ENCODE measurements around the gene SIM1. TPM values are rescaled to one million over a fixed set of nuclear protein-coding genes. Genes with fewer than 3 reads are reported as not detected.

Gene SIM1
- total and polyA plus RNA-seq, 4 donors, result under 0.01 TPM; not detected in 3

DNA sequence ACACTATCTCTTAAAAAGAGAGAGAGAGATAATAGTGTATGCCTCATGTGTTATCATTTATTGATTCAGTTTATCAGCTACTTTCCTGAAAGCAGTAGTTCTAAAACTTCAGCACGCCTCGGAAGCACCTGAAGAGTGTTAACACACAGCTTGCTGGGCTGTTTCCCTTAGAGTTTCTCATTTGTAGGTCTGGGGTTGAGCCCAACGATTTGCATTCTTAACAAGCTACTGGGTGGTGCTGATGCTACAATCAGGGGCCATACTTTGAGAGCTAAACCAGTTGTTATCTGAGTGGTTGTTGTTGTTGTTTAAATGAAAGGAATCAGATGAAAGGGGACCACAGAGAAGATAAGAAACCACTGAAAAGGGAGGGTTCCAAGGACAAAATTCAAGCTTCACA lies 32.6 kb downstream of the SIM1 start:
- no peak overlapping the region for H3K27ac ChIP-seq (ENCODE audit: low read depth in 1 of 2, low read length in 2 of 2)
- H3K36me3 ChIP-seq (ENCODE audit: control insufficient read depth in 4 of 4, insufficient read depth in 3 of 4, low read depth in 1 of 4, low read length in 3 of 4), result no peaks in the 10 kb centered on the region
- 52% methylated on average over 3 of the region's 3 CpGs for WGBS
- no peak overlapping the region for H3K9ac ChIP-seq (ENCODE audit: low read depth in 1 of 2, low read length in 2 of 2)
- no peaks in the 10 kb centered on the region for H3K9me3 ChIP-seq (ENCODE audit: control insufficient read depth in 4 of 4, low read length in 3 of 4)
- no peaks in the 10 kb centered on the region for H3K27me3 ChIP-seq (ENCODE audit: control insufficient read depth in 4 of 4, insufficient read depth in 4 of 4, low read length in 3 of 4)
- no peak overlapping the region for H3K4me3 ChIP-seq (ENCODE audit: low read depth in 1 of 3, low read length in 3 of 3)
- no peaks in the 10 kb centered on the region for H3K4me1 ChIP-seq (ENCODE audit: control insufficient read depth in 4 of 4, insufficient read depth in 4 of 4, low read length in 3 of 4)
- TF ChIP-seq TAF1 (conservative IDR thresholded peaks at IDR 0.05) (no peak), SP1 (IDR thresholded peaks at IDR 0.05) (no peak), FOXA1 (IDR thresholded peaks at IDR 0.05) (no peak), RAD21 (IDR thresholded peaks at IDR 0.05) (no peak), JUND (IDR thresholded peaks at IDR 0.05) (no peak), NR2F2 (IDR thresholded peaks at IDR 0.05) (no peak), GABPA (IDR thresholded peaks at IDR 0.05 in 1 of 2, conservative IDR thresholded peaks at IDR 0.05 in 1 of 2) (no peak), FOXA2 (IDR thresholded peaks at IDR 0.05) (no peak), EGR1 (IDR thresholded peaks at IDR 0.05; ENCODE audit: low read depth in 2 of 2) (no peak), HNF4G (IDR thresholded peaks at IDR 0.05) (no peak), RXRA (IDR thresholded peaks at IDR 0.05) (no peak), HNF4A (conservative IDR thresholded peaks at IDR 0.05) (no peak)
- TF ChIP-seq, protein P1, sequence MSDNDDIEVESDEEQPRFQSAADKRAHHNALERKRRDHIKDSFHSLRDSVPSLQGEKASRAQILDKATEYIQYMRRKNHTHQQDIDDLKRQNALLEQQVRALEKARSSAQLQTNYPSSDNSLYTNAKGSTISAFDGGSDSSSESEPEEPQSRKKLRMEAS (IDR thresholded peaks at IDR 0.05), result no peak
- TF ChIP-seq, protein P2, sequence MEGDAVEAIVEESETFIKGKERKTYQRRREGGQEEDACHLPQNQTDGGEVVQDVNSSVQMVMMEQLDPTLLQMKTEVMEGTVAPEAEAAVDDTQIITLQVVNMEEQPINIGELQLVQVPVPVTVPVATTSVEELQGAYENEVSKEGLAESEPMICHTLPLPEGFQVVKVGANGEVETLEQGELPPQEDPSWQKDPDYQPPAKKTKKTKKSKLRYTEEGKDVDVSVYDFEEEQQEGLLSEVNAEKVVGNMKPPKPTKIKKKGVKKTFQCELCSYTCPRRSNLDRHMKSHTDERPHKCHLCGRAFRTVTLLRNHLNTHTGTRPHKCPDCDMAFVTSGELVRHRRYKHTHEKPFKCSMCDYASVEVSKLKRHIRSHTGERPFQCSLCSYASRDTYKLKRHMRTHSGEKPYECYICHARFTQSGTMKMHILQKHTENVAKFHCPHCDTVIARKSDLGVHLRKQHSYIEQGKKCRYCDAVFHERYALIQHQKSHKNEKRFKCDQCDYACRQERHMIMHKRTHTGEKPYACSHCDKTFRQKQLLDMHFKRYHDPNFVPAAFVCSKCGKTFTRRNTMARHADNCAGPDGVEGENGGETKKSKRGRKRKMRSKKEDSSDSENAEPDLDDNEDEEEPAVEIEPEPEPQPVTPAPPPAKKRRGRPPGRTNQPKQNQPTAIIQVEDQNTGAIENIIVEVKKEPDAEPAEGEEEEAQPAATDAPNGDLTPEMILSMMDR (IDR thresholded peaks at IDR 0.05; ENCODE audit: low read depth, low read length, missing input control), result no peak
- TF ChIP-seq, protein P3, sequence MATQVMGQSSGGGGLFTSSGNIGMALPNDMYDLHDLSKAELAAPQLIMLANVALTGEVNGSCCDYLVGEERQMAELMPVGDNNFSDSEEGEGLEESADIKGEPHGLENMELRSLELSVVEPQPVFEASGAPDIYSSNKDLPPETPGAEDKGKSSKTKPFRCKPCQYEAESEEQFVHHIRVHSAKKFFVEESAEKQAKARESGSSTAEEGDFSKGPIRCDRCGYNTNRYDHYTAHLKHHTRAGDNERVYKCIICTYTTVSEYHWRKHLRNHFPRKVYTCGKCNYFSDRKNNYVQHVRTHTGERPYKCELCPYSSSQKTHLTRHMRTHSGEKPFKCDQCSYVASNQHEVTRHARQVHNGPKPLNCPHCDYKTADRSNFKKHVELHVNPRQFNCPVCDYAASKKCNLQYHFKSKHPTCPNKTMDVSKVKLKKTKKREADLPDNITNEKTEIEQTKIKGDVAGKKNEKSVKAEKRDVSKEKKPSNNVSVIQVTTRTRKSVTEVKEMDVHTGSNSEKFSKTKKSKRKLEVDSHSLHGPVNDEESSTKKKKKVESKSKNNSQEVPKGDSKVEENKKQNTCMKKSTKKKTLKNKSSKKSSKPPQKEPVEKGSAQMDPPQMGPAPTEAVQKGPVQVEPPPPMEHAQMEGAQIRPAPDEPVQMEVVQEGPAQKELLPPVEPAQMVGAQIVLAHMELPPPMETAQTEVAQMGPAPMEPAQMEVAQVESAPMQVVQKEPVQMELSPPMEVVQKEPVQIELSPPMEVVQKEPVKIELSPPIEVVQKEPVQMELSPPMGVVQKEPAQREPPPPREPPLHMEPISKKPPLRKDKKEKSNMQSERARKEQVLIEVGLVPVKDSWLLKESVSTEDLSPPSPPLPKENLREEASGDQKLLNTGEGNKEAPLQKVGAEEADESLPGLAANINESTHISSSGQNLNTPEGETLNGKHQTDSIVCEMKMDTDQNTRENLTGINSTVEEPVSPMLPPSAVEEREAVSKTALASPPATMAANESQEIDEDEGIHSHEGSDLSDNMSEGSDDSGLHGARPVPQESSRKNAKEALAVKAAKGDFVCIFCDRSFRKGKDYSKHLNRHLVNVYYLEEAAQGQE (IDR thresholded peaks at IDR 0.05), result no peak
- TF ChIP-seq, protein P4, sequence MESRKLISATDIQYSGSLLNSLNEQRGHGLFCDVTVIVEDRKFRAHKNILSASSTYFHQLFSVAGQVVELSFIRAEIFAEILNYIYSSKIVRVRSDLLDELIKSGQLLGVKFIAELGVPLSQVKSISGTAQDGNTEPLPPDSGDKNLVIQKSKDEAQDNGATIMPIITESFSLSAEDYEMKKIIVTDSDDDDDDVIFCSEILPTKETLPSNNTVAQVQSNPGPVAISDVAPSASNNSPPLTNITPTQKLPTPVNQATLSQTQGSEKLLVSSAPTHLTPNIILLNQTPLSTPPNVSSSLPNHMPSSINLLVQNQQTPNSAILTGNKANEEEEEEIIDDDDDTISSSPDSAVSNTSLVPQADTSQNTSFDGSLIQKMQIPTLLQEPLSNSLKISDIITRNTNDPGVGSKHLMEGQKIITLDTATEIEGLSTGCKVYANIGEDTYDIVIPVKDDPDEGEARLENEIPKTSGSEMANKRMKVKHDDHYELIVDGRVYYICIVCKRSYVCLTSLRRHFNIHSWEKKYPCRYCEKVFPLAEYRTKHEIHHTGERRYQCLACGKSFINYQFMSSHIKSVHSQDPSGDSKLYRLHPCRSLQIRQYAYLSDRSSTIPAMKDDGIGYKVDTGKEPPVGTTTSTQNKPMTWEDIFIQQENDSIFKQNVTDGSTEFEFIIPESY (IDR thresholded peaks at IDR 0.05), result no peak
- TF ChIP-seq, protein P5, sequence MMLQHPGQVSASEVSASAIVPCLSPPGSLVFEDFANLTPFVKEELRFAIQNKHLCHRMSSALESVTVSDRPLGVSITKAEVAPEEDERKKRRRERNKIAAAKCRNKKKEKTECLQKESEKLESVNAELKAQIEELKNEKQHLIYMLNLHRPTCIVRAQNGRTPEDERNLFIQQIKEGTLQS (IDR thresholded peaks at IDR 0.05), result no peak
- DNase-seq (ENCODE audit: low spot score), result no peak

DNA sequence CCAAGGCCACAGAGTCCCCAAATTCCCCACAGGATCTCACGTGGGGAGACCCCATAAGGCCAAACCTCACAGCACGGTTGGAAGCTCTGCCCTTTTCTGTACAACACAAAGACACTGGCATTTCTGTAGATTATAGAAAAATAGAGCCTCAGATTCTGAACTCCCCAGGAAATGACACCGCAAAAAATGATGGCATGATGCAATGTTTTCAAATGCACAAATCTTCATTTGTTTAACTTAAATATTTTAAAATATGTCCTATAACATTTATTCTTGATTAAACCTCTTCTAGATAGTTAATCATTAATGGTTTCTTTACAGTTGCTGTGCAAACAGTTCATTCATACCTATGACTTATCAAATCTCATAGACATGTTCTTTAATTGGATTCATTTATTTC lies 33.8 kb downstream of the SIM1 start:
- H3K36me3 ChIP-seq (ENCODE audit: control insufficient read depth in 4 of 4, insufficient read depth in 3 of 4, low read depth in 1 of 4, low read length in 3 of 4), result no peaks in the 10 kb centered on the region
- no peak overlapping the region for H3K27ac ChIP-seq (ENCODE audit: low read depth in 1 of 2, low read length in 2 of 2)
- WGBS, result 57% methylated on average over 3 of the region's 3 CpGs
- H3K27me3 ChIP-seq (ENCODE audit: control insufficient read depth in 4 of 4, insufficient read depth in 4 of 4, low read length in 3 of 4), result peaks cover 0 to 2% (median 0%) of the 10 kb centered on the region in 4 donors
- no peak for DNase-seq (ENCODE audit: low spot score)
- H3K4me3 ChIP-seq (ENCODE audit: low read depth in 1 of 3, low read length in 3 of 3), result no peak overlapping the region
- no peaks in the 10 kb centered on the region for H3K9me3 ChIP-seq (ENCODE audit: control insufficient read depth in 4 of 4, low read length in 3 of 4)
- no peaks in the 10 kb centered on the region for H3K4me1 ChIP-seq (ENCODE audit: control insufficient read depth in 4 of 4, insufficient read depth in 4 of 4, low read length in 3 of 4)
- H3K9ac ChIP-seq (ENCODE audit: low read depth in 1 of 2, low read length in 2 of 2), result no peak overlapping the region
- TF ChIP-seq FOXA2 (IDR thresholded peaks at IDR 0.05), result no peak
- TF ChIP-seq SP1 (IDR thresholded peaks at IDR 0.05), result no peak
- TF ChIP-seq RAD21 (IDR thresholded peaks at IDR 0.05), result no peak
- TF ChIP-seq, protein P3 (IDR thresholded peaks at IDR 0.05), result no peak
- TF ChIP-seq GABPA (IDR thresholded peaks at IDR 0.05 in 1 of 2, conservative IDR thresholded peaks at IDR 0.05 in 1 of 2), result no peak
- TF ChIP-seq, protein P2 (IDR thresholded peaks at IDR 0.05; ENCODE audit: low read depth, low read length, missing input control), result no peak
- no peak for TF ChIP-seq HNF4A (conservative IDR thresholded peaks at IDR 0.05)
- TF ChIP-seq TAF1 (conservative IDR thresholded peaks at IDR 0.05), result no peak
- no peak for TF ChIP-seq HNF4G (IDR thresholded peaks at IDR 0.05)
- no peak for TF ChIP-seq FOXA1 (IDR thresholded peaks at IDR 0.05)
- no peak for TF ChIP-seq JUND (IDR thresholded peaks at IDR 0.05)
- TF ChIP-seq YY1 (IDR thresholded peaks at IDR 0.05), result no peak

Measured in liver (tissue), 9 donors.